ENCODE results near the gene MAP4K5.

Gene MAP4K5

DNA sequence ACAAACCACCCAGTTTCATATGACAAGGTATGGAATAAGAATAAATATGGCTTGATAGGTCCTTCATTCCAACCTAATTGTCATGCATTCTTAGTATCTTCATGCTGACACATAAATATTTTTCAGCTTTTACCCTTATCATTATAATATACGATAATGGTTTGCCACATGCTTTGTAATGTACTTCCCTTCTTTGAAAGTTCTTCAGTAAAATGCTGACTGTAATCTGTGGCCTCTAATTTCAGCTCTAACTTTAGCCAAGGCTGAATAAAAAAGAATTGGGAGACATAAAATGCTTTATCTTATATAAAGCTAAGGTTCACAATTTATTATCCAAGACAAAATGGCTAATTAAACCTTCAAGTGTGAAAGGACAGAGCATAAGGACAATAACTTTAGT lies 2.6 kb upstream of the MAP4K5 start:
- no peaks in the 10 kb centered on the region for H3K36me3 ChIP-seq (ENCODE audit: control insufficient read depth, insufficient read depth, low read length)
- no peak for DNase-seq (ENCODE audit: extremely low read depth, insufficient read length)
- no peaks in the 10 kb centered on the region for H3K27me3 ChIP-seq (replicated peaks; ENCODE audit: control insufficient read depth, insufficient read depth, low read length)
- no peak for TF ChIP-seq CTCF (IDR thresholded peaks at IDR 0.05; ENCODE audit: insufficient read depth, low read length, poor library complexity, severe bottlenecking)
- H3K4me3 ChIP-seq (replicated peaks; ENCODE audit: low read depth, low read length): no peak overlapping the region

- H3K36me3 ChIP-seq (ENCODE audit: control insufficient read depth, insufficient read depth, low read length): no peaks in the 10 kb centered on the region
- no peak for TF ChIP-seq CTCF (IDR thresholded peaks at IDR 0.05; ENCODE audit: insufficient read depth, low read length, poor library complexity, severe bottlenecking)
- no peak overlapping the region for H3K4me3 ChIP-seq (replicated peaks; ENCODE audit: low read depth, low read length)
- no peaks in the 10 kb centered on the region for H3K27me3 ChIP-seq (replicated peaks; ENCODE audit: control insufficient read depth, insufficient read depth, low read length)
- DNase-seq (ENCODE audit: extremely low read depth, insufficient read length): no peak
Observed at GRCh38 chr14:50534416-50534815, 2.0 kb upstream of the MAP4K5 start.

DNA sequence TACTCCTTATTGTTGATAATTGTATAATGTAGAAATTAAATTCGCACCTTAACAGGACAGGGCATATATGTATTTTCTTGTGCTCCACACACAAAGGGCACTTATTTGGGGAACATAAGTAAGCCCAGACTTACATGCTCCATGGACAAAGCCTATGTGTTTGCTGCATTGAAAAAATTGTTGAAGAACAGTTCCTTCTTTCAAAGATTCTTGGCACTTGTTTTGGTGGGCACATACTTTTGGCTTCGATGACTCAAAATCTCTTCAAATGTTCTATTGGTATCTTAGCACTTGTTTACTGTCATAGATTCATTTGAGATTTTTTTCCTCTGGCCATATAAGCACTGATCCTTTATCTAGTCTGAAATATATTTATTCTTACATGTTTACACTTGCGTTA lies 1.4 kb upstream of the MAP4K5 start:
- no peak for DNase-seq (ENCODE audit: extremely low read depth, insufficient read length)
- no peak overlapping the region for H3K4me3 ChIP-seq (replicated peaks; ENCODE audit: low read depth, low read length)
- no peaks in the 10 kb centered on the region for H3K27me3 ChIP-seq (replicated peaks; ENCODE audit: control insufficient read depth, insufficient read depth, low read length)
- TF ChIP-seq CTCF (IDR thresholded peaks at IDR 0.05; ENCODE audit: insufficient read depth, low read length, poor library complexity, severe bottlenecking): no peak
- no peaks in the 10 kb centered on the region for H3K36me3 ChIP-seq (ENCODE audit: control insufficient read depth, insufficient read depth, low read length)

- Histone ChIP-seq H3K27me3 (replicated peaks; ENCODE audit: control insufficient read depth, insufficient read depth, low read length) (no peaks in the 10 kb centered on the region), H3K36me3 (ENCODE audit: control insufficient read depth, insufficient read depth, low read length) (no peaks in the 10 kb centered on the region), H3K4me3 (replicated peaks; ENCODE audit: low read depth, low read length) (peak overlapping the region; percentile 87)
- TF ChIP-seq CTCF (IDR thresholded peaks at IDR 0.05; ENCODE audit: insufficient read depth, low read length, poor library complexity, severe bottlenecking): no peak
- peak; percentile 39 for DNase-seq (ENCODE audit: extremely low read depth, insufficient read length)
Observed at GRCh38 chr14:50533241-50533705, 904 bp upstream of the MAP4K5 start.

GRCh38 chr14:50531595-50532501 lies 521 bp downstream of the MAP4K5 start:
- DNase-seq (ENCODE audit: extremely low read depth, insufficient read length): peak; percentile 70
- no peak for TF ChIP-seq CTCF (IDR thresholded peaks at IDR 0.05; ENCODE audit: insufficient read depth, low read length, poor library complexity, severe bottlenecking)
- Histone ChIP-seq H3K27me3 (replicated peaks; ENCODE audit: control insufficient read depth, insufficient read depth, low read length) (no peaks in the 10 kb centered on the region), H3K4me3 (replicated peaks; ENCODE audit: low read depth, low read length) (peak overlapping the region; percentile 87), H3K36me3 (ENCODE audit: control insufficient read depth, insufficient read depth, low read length) (no peaks in the 10 kb centered on the region)
